Measurements from ENCODE around the gene TRAPPC2L. TPM values are rescaled to one million over a fixed set of nuclear protein-coding genes. Genes with fewer than 3 reads are reported as not detected.

Gene TRAPPC2L
- total RNA-seq, 1 donor from 2014 or later: 43.9 TPM

DNA sequence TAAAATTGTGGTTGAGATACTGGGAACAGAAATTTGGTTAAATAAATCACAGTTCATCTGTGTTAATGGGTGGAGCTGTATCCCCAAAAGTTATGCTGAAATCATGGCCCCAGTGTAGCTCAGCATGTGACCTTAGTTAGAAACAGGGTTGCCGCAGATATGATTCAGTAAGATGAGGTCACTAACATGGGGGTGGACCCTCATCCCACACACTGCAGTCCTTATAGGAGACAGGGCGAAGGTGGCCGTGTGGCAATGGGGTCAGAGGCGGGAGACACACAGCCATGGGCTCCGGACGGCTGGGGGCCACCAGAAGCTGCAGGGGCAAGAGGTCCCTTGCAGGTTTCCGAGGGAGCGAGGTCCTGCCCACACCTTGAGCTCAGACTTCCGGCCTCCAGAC lies 10.8 kb upstream of the TRAPPC2L start:
- peak; percentile 82 for ATAC-seq
- no peaks in the 10 kb centered on the region for H3K9me3 ChIP-seq

DNA sequence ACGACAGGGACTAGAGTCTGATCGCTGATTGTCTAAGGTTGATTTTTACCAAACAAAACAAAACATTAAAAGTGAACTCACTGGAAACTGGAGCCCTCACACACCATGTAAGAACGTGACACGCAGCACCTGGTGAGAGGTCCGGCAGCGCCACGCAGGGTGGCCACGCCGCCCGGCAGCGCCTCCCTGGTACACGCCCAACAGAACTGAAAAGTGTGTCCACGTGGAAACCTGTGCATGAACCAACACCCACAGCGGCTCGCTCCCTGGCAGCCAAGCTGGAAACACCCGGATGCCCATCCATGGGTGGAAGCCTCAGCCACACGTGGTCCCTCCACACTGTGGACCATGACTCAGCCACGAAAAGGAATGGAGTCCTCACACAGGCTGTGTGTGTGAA lies 9.3 kb upstream of the TRAPPC2L start:
- peaks cover 12% of the 10 kb centered on the region for H3K36me3 ChIP-seq
- H3K4me1 ChIP-seq: no peaks in the 10 kb centered on the region
- TF ChIP-seq, protein P1, sequence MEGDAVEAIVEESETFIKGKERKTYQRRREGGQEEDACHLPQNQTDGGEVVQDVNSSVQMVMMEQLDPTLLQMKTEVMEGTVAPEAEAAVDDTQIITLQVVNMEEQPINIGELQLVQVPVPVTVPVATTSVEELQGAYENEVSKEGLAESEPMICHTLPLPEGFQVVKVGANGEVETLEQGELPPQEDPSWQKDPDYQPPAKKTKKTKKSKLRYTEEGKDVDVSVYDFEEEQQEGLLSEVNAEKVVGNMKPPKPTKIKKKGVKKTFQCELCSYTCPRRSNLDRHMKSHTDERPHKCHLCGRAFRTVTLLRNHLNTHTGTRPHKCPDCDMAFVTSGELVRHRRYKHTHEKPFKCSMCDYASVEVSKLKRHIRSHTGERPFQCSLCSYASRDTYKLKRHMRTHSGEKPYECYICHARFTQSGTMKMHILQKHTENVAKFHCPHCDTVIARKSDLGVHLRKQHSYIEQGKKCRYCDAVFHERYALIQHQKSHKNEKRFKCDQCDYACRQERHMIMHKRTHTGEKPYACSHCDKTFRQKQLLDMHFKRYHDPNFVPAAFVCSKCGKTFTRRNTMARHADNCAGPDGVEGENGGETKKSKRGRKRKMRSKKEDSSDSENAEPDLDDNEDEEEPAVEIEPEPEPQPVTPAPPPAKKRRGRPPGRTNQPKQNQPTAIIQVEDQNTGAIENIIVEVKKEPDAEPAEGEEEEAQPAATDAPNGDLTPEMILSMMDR (IDR thresholded peaks at IDR 0.05): no peak
- ATAC-seq (no peak), DNase-seq (no peak)
- H3K9me3 ChIP-seq: no peaks in the 10 kb centered on the region
- no peaks in the 10 kb centered on the region for H3K27me3 ChIP-seq
- H3K27ac ChIP-seq: no peak overlapping the region
- intact Hi-C loops (cut with DNase I): no loop called here
- H3K4me3 ChIP-seq: no peak overlapping the region

More for the DNA sequence above, 10.8 kb upstream of the TRAPPC2L start:
- Histone ChIP-seq H3K4me1 (no peaks in the 10 kb centered on the region), H3K36me3 (peaks cover 15% of the 10 kb centered on the region), H3K27me3 (no peaks in the 10 kb centered on the region), H3K27ac (no peak overlapping the region), H3K4me3 (no peak overlapping the region)
- intact Hi-C loops (cut with DNase I): no loop called here
- peak; percentile 77 for DNase-seq
- TF ChIP-seq, protein P1 (IDR thresholded peaks at IDR 0.05): no peak

DNA sequence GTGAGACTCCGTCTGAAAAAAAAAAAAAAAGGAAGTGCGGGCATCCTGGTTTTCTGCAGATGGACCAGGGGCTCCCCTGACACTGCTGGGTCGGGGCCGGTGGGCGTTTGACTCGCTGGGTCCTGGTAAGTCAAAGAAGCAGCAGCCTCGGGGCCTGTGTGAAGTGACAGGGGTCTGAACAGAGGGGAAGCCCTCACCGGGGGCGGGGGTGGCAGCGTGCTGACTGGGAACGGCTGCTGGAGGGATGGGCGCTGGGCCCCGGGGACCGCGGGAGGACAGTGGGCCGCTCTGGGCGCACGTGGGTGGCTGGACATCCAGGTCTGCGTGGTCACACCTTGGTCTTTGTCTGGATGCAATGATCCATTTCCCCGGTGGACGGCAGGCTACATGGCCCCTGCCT lies 8.4 kb upstream of the TRAPPC2L start:
- Histone ChIP-seq H3K4me3 (no peak overlapping the region), H3K36me3 (peaks cover 4% of the 10 kb centered on the region), H3K4me1 (peaks cover 3% of the 10 kb centered on the region), H3K27ac (no peak overlapping the region), H3K9me3 (no peaks in the 10 kb centered on the region), H3K27me3 (no peaks in the 10 kb centered on the region)
- TF ChIP-seq, protein P1 (IDR thresholded peaks at IDR 0.05): no peak
- no peak for DNase-seq
- intact Hi-C loops (cut with DNase I): no loop called here
- ATAC-seq: no peak

DNA sequence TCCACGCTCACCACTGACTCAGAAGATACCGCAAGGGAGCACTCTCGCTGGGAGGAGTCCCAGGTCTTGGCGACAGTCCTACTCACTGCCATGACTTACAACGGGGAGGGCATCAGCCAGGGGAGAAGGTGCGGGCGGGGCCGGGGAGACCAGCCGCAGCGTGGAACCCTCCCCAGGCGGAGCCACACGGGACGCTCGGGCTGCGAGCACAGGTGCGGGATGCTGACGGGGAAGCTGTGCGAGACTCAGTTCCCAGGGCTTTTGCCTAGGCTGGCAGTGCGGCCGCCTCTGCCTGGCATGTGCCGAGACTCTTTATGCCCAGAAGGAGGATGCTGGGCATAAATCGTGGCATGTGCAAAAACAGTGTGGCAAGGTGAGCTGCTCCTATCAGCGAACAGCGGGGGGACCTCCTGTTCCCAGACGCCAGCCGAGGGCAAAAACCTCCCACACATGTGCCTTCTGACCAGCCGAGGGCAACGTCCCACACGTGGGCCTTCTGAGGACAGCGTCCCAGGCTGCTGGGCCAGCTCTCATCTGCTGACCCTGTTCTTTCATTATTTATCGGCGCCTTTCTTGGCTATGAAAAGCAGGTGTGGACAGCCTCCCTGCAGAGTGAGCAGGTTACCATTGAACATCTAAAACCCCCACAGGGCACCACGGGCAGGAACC lies 6.3 kb upstream of the TRAPPC2L start:
- DNase-seq (no peak), ATAC-seq (no peak)
- no peaks in the 10 kb centered on the region for H3K27me3 ChIP-seq
- H3K4me1 ChIP-seq: peaks cover 21% of the 10 kb centered on the region
- H3K27ac ChIP-seq: no peak overlapping the region
- no peak overlapping the region for H3K4me3 ChIP-seq
- peaks cover 4% of the 10 kb centered on the region for H3K36me3 ChIP-seq
- intact Hi-C loops (cut with DNase I): no loop called here
- TF ChIP-seq, protein P1 (IDR thresholded peaks at IDR 0.05): no peak
- H3K9me3 ChIP-seq: no peaks in the 10 kb centered on the region

DNA sequence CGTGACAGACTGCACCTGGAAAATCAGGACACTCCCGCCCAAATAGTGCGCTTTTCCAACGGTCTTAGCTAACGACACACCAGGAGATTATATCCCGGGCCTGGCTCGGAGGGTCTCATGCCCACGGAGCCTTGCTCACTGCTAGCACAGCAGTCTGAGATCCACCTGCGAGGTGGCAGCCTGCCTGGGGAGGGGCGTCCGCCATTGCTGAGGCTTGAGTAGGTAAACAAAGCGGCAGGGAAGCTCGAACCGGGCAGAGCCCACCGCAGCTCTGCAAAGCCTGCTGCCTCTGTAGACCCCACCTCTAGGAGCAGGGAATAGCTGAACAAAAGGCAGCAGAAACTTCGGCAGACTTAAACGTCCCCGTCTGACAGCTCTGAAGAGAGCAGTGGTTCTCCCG lies 5.3 kb upstream of the TRAPPC2L start:
- H3K36me3 ChIP-seq: peaks cover 4% of the 10 kb centered on the region
- H3K4me3 ChIP-seq: no peak overlapping the region
- H3K9me3 ChIP-seq: no peaks in the 10 kb centered on the region
- H3K4me1 ChIP-seq: peaks cover 27% of the 10 kb centered on the region
- no peak overlapping the region for H3K27ac ChIP-seq
- TF ChIP-seq, protein P1 (IDR thresholded peaks at IDR 0.05): no peak
- ATAC-seq: no peak
- no peak for DNase-seq
- intact Hi-C loops (cut with DNase I): no loop called here
- H3K27me3 ChIP-seq: no peaks in the 10 kb centered on the region

Data from upper lobe of right lung (tissue), 1 donor.